Transverse colon (tissue), 4 donors: ENCODE results near the gene RELB. TPM values are rescaled to one million over a fixed set of nuclear protein-coding genes. Genes with fewer than 3 reads are reported as not detected.

Experiments
- DNase-seq: peaks from one replicate; pipeline ENCODE4 v3.0.0-alpha.2; 2019
- H3K27ac ChIP-seq, 4 donors: fragments of 200-600 bp; sonication (generic); 2 replicates each; pipeline ENCODE4 v1.5.1; 2016 to 2018; ENCODE audit warnings: inconsistent platforms in 4 of 4
- H3K27me3 ChIP-seq: fragments of 200-600 bp; sonication (generic); 2 replicates; pipeline ENCODE4 v1.5.1; 2017; ENCODE audit warnings: inconsistent platforms
- H3K36me3 ChIP-seq, 4 donors: fragments of 200-600 bp; sonication (generic); 2 replicates each; pipeline ENCODE4 v1.5.1; 2017 to 2019; ENCODE audit warnings: inconsistent platforms in 4 of 4
- H3K4me1 ChIP-seq, 4 donors: fragments of 200-600 bp; sonication (generic); 2 replicates each; pipeline ENCODE4 v1.5.1; 2017 to 2020; ENCODE audit warnings: inconsistent platforms in 4 of 4
- H3K4me3 ChIP-seq, 4 donors: fragments of 200-600 bp; sonication (generic); 1 replicate in 1 of 4; 2 replicates in 3 of 4; pipeline versions ENCODE4 v1.5.1 to v1.6.1; 2017 to 2019; ENCODE audit warnings: inconsistent platforms in 4 of 4
- H3K9me3 ChIP-seq, 2 donors: fragments of 200-600 bp; sonication (generic); 2 replicates each; pipeline ENCODE4 v1.5.1; 2017 to 2019; ENCODE audit warnings: inconsistent platforms in 2 of 2
- EP300 ChIP-seq: sonication (generic); formaldehyde crosslinking; IDR thresholded peaks from one replicate; pipeline ENCODE4 v1.6.1; 2017; ENCODE audit warnings: antibody characterized with exemption, low read depth
- POLR2A ChIP-seq: fragments of 450-650 bp; IDR thresholded peaks from one replicate; pipeline ENCODE4 v1.6.1; 2016; ENCODE audit warnings: antibody characterized with exemption, mild to moderate bottlenecking, moderate library complexity
- POLR2AphosphoS5 ChIP-seq, 3 donors: sonication (generic); formaldehyde crosslinking; IDR thresholded peaks; one replicate each; pipeline ENCODE4 v1.6.1; 2016; ENCODE audit warnings: antibody characterized with exemption in 3 of 3
- WGBS, 2 donors: methylation state at CpG; one replicate each; pipeline ENCODE4 v1.1.5; 2018; ENCODE audit warnings: low coverage in 1 of 2; 5-methylcytosine and 5-hydroxymethylcytosine counted together
- in situ Hi-C, 4 donors: fragments of 200-750 bp; cut with MboI; loops; one replicate each; pipeline versions ENCODE4 v1.15.0 to v1.15.1; 2017; ENCODE audit warnings: low sequenced_read_pairs in 3 of 4, low pct_ligation_motif_present in 1 of 4, low pct_unique_long_range_greater_than_20kb in 1 of 4
- intact Hi-C: fragments of 100-400 bp; cut with DNase I; formaldehyde crosslinking; loops from one replicate; pipeline ENCODE4 v1.15.1; 2023; ENCODE audit warnings: low total_unique reads
- total RNA-seq, 4 donors: library from RNA; depleted of rRNA; stranded (reverse); fragments of >200 nt; gene quantifications; one replicate each; pipeline ENCODE4 v1.1.0, GENCODE V29; 2016
- TF ChIP-seq, protein P1 (sequence below), 5 experiments: fragments of 200-600 bp in 3 of 5; fragments of 450-650 bp in 2 of 5; sonication (generic) in 3 of 5; IDR thresholded peaks; 1 replicate in 2 of 5; 2 replicates in 3 of 5; pipeline ENCODE4 v1.5.1; 2016 to 2017; ENCODE audit warnings: antibody characterized with exemption in 5 of 5, inconsistent platforms in 3 of 5, mild to moderate bottlenecking in 2 of 5, moderate library complexity in 1 of 5

The RELB gene
- total RNA-seq, 4 donors from 2014 or later, result 11.9 to 58.4 (median 34.8) TPM

DNA sequence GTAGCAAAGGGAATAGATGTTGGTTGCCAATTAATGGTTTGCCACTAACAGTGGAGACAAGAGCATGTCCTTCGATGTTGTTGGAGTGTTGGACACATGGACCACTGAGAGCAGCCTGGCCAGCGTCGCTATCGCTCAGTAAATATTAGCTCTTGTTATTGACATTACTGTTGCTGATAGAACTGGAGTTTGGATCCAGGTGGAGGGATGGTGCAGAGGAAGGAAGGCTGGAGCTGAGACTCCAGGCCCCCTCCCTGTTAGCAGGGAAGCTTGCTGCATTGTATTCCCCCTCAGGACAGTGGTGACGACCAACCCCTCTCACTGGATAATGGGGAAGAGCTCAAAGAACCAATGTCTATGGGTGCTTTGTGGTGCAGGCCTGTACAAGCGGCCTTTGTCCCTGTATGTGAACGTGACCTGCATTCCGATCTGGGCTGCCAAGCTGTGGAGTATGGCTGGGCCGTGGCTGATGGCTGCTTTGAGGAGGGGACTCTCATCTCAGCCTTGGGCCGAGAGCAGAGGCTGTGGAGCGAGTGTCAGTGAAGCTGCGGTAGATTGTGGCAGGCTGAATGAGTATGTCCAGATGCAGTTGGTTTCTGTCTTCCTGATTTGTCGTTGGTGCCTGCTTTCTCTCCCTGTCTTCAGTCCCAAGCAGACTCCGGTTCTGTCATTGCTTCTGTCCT is 44.5 kb downstream of the RELB start:
- no peak overlapping the region for H3K4me3 ChIP-seq
- WGBS, 2 donors, result 40 to 63% methylated on average over 1 to 14 of the region's 14 CpGs
- DNase-seq, result no peak
- peaks cover 14 to 47% (median 32%) of the 10 kb centered on the region in 4 donors for H3K4me1 ChIP-seq
- intact Hi-C loops, result no loop called here
- no peaks in the 10 kb centered on the region for H3K27me3 ChIP-seq
- H3K36me3 ChIP-seq, result peaks cover 0 to 28% (median 14%) of the 10 kb centered on the region in 4 donors
- no peaks in the 10 kb centered on the region for H3K9me3 ChIP-seq
- in situ Hi-C loops, result no loop called here
- no peak for TF ChIP-seq POLR2A
- no peak for TF ChIP-seq POLR2AphosphoS5 (IDR thresholded peaks at IDR 0.05)
- TF ChIP-seq EP300, result no peak
- TF ChIP-seq, protein P1, sequence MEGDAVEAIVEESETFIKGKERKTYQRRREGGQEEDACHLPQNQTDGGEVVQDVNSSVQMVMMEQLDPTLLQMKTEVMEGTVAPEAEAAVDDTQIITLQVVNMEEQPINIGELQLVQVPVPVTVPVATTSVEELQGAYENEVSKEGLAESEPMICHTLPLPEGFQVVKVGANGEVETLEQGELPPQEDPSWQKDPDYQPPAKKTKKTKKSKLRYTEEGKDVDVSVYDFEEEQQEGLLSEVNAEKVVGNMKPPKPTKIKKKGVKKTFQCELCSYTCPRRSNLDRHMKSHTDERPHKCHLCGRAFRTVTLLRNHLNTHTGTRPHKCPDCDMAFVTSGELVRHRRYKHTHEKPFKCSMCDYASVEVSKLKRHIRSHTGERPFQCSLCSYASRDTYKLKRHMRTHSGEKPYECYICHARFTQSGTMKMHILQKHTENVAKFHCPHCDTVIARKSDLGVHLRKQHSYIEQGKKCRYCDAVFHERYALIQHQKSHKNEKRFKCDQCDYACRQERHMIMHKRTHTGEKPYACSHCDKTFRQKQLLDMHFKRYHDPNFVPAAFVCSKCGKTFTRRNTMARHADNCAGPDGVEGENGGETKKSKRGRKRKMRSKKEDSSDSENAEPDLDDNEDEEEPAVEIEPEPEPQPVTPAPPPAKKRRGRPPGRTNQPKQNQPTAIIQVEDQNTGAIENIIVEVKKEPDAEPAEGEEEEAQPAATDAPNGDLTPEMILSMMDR (IDR thresholded peaks at IDR 0.05), result no peak
- peak overlapping the region; percentile 2 to 45 (median 22) for H3K27ac ChIP-seq

DNA sequence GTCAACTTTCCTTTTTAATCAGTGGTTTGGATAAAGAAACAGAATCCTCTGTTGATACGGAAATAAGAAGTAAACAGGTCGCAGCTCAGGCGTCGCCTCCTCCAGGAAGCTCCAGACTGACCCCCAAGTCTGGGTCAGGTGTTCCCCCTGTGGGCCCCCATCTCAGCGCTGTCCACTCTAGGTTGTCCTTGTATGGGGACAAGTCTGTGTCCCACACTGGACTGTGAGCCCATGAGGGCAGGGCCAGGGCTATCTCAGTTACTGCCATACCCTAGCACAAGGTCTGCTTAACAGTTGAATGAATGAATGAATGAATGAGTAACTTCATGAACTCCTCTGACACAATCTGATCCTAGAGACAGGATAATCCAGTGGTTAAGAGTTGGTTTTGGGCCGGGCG is 45.1 kb downstream of the RELB start:
- peaks cover 0 to 27% (median 14%) of the 10 kb centered on the region in 4 donors for H3K36me3 ChIP-seq
- H3K4me1 ChIP-seq, result peaks cover 9 to 46% (median 33%) of the 10 kb centered on the region in 4 donors
- intact Hi-C loops, result no loop called here
- no peak overlapping the region for H3K4me3 ChIP-seq
- TF ChIP-seq, protein P1 (IDR thresholded peaks at IDR 0.05), result no peak
- TF ChIP-seq POLR2AphosphoS5 (IDR thresholded peaks at IDR 0.05), result no peak
- no peak for TF ChIP-seq POLR2A
- no peak for TF ChIP-seq EP300
- no peak for DNase-seq
- no peaks in the 10 kb centered on the region for H3K27me3 ChIP-seq
- no peaks in the 10 kb centered on the region for H3K9me3 ChIP-seq
- peak overlapping the region in 3 of 4 donors; percentile 2 to 45 (median 7) for H3K27ac ChIP-seq
- in situ Hi-C loops, result no loop called here
- WGBS, 2 donors, result 50 to 84% methylated on average over 2 to 7 of the region's 7 CpGs

DNA sequence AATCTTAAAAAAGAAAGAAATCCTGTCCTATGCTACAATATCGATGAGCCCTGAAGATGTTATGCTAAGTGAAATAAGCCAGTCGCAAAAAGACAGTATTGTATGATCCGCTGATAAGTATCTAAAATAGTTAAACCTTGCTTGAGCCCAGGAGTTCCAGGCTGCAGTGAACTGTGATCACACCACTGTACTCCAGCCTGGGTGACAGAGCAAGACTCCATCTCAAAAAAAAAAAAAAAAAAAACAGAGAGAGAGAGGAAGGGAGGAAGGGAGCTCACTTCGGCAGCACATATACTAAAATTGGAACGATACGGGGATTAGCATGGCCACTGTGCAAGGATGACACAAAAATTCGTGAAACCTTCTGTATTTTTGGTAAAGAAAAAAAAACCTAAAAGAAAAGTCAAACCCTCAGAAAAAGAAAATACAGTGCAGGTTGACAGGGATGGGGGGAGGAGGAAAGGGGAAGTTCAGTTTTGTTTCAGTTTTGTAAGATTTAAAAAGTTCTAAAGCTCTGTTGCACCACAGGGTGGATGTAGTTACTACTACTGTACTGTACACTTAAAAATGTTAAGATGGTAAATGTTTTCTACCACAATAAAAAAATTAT is 46.0 kb downstream of the RELB start:
- intact Hi-C loops, result no loop called here
- 65 to 75% methylated on average over 7 of the region's 7 CpGs for WGBS, 2 donors
- H3K4me3 ChIP-seq, result no peak overlapping the region
- H3K27ac ChIP-seq, result no peak overlapping the region
- H3K27me3 ChIP-seq, result no peaks in the 10 kb centered on the region
- H3K36me3 ChIP-seq, result peaks cover 0 to 23% (median 12%) of the 10 kb centered on the region in 4 donors
- in situ Hi-C loops, result no loop called here
- no peaks in the 10 kb centered on the region for H3K9me3 ChIP-seq
- TF ChIP-seq EP300 (no peak), POLR2AphosphoS5 (IDR thresholded peaks at IDR 0.05) (no peak), POLR2A (no peak)
- TF ChIP-seq, protein P1 (IDR thresholded peaks at IDR 0.05), result no peak
- no peak for DNase-seq
- peaks cover 9 to 49% (median 39%) of the 10 kb centered on the region in 4 donors for H3K4me1 ChIP-seq

DNA sequence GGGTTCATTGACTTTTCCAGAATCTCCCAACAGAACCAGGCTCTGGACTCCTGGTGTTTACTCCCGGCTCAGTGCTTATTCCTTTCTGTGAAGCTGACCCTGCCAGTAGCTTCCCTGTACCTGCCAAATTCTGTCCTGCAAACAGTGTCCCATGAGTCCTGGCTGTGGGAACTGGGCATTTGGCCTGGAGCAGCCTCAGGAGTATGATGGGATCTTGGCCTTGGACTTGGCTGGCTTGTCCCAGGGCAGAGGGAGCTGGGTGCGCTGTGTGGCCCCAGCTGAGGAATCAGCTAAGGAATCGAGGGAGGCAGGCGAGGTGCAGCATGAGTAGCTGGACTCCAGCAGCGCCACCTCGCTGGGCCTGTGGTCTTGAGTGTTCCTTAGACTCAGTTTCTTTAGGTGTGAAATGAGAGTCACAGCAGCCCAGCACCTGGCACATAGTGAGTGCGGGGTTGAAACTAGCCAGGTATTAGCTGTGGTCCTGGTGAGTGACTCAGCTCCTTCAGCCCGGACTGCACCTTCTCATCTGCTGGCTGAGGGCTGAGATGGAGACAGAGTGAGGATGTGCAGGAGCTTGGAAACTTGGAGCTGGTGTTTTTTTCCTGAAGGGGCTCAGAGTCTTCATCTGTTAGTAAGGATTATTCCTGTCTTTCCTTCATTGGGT is 47.9 kb downstream of the RELB start:
- H3K27ac ChIP-seq, result no peak overlapping the region
- in situ Hi-C loops (no loop called here), intact Hi-C loops (no loop called here)
- no peak overlapping the region for H3K4me3 ChIP-seq
- H3K27me3 ChIP-seq, result no peaks in the 10 kb centered on the region
- no peaks in the 10 kb centered on the region for H3K9me3 ChIP-seq
- WGBS, 2 donors, result 87% methylated on average over 8 of the region's 8 CpGs; no CpG with 5 or more reads in 1 of the 2 donors
- H3K4me1 ChIP-seq, result peaks cover 9 to 55% (median 40%) of the 10 kb centered on the region in 4 donors
- peaks cover 0 to 32% (median 13%) of the 10 kb centered on the region in 4 donors for H3K36me3 ChIP-seq
- no peak for DNase-seq
- TF ChIP-seq POLR2AphosphoS5 (IDR thresholded peaks at IDR 0.05) (no peak), POLR2A (no peak), EP300 (no peak)
- TF ChIP-seq, protein P1 (IDR thresholded peaks at IDR 0.05), result no peak
